ENCODE results near the gene ZWILCH.
"Not testable (repeated sequence)": the region's sequence is repeated elsewhere in the genome, so short reads cannot be mapped to it uniquely, and the experiment has no call there.

The ZWILCH gene

DNA sequence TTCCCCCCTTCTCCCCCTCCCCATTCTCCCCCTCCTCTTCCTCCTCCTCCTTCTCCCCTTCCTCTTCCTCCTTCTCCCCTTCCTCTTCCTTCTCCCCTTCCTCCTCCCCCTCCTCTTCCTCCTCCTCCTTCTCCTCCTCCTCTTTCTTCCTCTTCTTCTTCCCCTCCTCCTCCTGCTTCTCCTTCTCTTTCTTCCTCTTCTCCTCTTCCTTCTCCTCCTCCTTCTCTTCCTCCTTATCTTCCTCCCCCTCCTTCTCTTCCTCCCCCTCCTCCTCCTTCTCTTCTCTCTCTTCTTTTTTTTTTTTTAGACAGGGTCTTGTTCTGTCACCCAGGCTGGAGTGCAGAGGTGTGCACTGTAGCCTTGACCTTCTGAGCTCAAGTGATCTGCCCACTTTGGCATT is 81.9 kb downstream of the ZWILCH start:
- DNase-seq, result no peak

DNA sequence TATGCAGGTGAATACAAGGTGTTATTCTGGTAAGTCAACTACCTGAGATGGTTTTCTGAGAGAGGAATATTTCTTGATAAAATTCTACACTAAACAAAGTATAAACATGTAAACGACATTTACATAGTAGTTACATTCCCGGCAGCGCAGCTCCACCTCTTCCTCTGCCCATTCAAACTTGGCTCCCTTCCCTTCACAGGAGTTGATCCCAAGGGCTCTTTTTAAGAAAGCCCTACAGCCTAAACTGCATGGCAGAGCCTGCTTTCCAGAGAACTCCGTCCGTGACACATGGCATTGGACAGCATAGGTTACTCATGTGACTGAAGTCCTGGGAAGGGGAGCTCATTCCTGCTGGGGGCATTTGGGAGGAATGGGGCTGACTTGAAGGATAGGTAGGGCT is 82.6 kb downstream of the ZWILCH start:
- peak; percentile 9 for DNase-seq

DNA sequence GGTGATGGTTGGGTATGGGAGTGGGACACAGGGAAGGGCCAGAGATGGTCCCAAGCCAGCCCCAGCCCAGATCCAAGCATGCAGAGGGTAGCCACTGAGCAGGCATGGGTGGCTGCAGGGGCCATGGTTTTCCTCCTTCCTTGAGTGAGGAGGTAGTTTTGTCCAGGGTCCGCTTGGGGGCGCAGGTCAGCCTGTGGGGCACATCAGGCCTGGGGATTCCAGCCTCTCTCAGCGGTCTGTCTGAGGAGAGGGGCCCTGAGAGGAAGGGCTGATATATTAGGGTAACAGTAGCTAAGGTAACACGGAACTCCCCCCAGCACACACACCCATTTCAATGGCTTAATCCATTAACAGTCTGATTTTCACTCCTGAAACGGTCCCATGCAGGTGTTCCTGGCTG is 83.4 kb downstream of the ZWILCH start:
- no peak for DNase-seq

- no peak for DNase-seq
These were observed 83.8 kb downstream of the ZWILCH start for GRCh38 chr15:66588971-66589370.

DNA sequence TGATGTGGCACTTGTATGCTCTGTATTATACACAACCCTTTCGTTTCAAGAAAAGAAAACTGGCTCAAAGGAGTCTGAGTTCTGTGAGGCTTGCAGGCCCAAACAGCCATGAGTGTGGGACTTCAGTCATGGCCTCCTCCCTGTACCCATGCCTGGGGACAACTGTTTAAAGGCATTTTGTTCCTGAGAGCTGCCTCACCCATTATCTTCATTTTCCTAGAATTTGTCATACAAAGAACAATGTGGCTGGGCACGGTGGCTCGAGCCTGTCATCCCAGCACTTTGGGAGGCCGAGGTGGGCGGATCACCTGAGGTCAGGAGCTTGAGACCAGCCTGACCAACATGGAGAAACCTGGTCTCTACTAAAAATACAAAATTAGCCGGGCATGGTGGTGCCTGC is 84.3 kb downstream of the ZWILCH start:
- DNase-seq, result not testable (repeated sequence)

DNA sequence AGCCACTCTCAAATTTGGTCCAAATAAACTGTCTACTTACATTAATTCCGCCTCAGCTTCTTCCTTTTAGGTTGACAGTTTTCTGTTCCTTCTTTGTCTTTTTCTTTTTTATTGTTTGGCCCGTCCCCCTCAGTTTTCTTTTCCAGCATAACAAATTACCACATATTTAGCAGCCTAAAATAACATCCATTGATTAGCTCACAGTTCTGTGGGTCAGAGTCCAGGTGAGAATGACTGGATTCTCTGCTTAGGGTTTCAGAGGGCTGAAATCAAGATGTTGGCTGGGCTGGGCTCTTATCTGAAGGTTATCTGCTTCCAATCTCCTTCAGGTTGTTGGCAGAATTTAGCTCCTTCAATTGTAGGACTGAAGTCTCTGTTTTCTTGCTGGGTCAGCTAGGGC is 85.3 kb downstream of the ZWILCH start:
- no peak for DNase-seq

- no peak for DNase-seq
These were observed 86.3 kb downstream of the ZWILCH start for GRCh38 chr15:66591322-66591862.

DNA sequence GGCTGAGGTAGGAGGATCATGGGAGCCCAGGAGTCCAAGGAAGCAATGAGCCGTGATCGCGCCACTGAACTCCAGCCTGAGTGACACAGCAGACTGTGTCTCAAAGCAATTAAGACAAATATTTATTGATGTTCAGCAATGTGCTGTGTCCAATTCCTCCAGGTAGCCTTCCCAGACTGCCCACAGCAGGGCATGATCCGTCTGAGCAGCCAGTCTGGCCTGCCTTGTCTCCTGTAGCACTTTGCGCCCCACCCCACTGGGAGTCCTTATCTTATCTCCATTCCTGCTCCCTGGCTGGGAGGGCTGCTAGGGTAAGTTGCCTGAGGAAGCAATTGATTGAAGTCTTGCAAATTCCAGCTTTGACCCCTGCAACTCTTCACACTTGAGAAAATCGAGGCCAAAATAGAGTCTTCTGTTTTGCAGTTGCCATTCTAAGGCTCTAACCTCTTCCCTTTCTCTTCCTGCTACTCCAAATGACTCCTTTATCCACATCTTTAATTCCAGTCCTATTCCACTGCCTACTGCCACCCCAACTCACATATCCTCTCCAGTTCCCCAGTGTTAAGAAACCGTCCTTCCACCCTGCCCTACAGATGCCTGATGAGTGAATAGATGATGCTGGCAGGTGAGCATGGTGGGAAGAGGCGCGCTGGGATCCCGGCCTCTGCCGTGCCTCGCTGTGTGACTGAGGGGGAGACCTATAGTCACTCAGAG is 87.5 kb downstream of the ZWILCH start:
- DNase-seq, result no peak

- no peak for DNase-seq
These were observed 88.2 kb downstream of the ZWILCH start for GRCh38 chr15:66593219-66593780.

DNA sequence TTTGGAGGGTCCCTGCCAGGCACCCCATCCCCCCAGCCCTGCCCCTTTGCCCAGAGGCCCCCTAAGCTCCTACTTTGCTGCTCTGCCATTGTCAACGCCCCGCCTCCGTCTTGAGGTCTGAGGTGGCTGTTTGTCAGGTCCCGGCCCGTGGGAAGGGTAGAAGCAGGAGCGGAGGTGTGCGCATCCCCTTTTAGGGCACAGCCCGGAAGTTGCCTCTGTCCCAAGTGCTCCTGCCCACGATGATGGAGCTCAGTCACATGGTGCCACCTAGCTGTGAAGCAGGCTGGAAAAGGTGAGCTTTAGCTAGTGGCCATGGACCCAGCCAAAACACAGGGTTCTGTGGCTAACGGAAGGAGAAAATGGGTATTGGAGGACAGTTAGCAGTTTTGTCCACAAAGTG is 89.2 kb downstream of the ZWILCH start:
- no peak for DNase-seq

- DNase-seq, result no peak
These were observed 89.7 kb downstream of the ZWILCH start for GRCh38 chr15:66594836-66595235.

DNA sequence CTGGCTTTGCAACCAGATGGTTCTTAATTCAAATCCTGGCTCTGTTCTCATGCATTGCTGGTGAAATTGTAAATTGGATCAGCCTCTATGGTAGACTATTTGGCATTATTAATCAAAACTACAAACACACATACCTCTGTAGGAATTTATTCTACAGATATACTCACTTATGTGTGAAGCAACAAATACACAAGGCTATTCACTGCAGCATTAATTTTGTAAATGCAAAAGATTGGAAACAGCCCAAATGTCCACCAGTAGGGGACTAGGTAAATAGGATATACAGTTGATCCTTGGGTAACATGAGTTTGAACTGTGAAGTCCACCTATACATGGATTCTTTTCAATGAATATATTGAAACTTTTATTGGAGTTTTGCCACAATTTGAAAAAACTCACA is 90.2 kb downstream of the ZWILCH start:
- no peak for DNase-seq

DNA sequence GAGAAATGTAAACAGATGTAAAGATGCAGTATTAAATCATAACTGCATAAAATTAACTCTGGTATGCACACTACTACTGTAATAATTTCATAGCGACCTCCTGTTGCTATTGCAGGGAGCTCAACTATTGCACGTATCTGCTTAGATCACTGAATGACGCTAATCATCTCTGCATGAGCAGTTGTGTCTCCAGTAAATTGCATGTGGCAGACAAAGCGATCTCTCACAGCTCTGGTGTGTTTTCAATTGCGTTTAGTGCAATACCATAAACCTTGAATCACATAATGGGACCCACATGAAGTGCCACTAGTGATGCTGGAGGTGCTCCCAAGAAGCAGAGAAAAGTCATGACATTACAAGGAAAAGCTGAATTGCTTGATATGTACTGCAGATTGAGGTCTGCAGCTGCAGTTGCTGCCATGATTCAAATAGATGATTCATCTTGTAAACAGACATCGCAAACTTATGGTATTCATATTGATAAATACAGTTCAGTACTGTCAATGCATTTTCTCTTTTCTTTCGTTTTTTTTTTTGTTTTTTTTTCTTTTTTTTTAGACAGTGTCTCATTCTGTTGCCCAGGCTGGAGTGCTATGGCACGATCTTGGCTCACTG is 90.9 kb downstream of the ZWILCH start:
- no peak for DNase-seq

DNA sequence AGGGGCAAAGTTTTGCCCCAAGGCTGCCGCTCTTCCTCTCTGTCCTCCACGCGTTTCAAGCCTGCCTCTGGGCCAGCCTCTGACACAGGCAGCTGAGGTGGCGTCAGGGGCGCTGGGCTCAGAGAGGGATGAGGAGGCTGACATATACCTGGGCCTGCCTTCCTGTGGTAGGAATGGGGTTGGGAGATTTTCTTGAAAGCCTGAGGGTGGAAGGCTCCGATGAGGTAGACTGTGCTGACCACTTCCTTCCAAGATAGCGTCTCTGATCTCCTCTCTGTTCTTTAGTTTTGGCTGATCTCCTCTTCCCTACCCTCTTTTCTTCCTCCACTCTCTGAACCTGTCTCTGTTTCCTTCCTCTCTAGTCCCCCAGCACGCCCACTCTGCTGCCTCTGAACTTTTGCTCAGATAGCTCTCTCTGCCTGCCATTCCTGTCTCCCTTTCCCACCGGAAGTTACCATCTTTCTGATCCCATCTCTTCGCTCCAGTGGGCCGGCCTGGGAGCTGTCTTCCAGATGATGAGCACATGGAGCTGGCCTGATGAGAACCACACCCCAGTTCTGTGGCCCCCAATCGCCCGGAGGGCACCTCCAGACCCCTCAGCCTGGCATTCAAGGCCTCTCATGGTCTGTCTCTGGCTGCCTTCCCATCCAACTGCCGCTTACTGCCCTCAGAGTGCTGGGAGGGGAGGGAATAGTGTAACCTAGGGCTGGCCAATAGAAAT is 93.1 kb downstream of the ZWILCH start:
- no peak for DNase-seq

Data from DMS79 treated with DMSO at 0.1 percent for 48 hours (cell line).